GM23338 (cell line): ENCODE measurements around the gene ABCC12. TPM values are rescaled to one million over a fixed set of nuclear protein-coding genes. Genes with fewer than 3 reads are reported as not detected.

Experiments
- ATAC-seq: fragments of 200-7000 bp; cut with Tn5 transposase; 3 replicates; pipeline ENCODE4 v1.9.1; 2020
- DNase-seq: peaks from one replicate; pipeline ENCODE4 v3.0.0-alpha.2; 2015; ENCODE audit warnings: low spot score
- H2AFZ ChIP-seq: fragments of 200-600 bp; sonication (generic); 2 replicates; pipeline ENCODE4 v1.8.0; 2016; ENCODE audit warnings: antibody characterized with exemption, mild to moderate bottlenecking, moderate library complexity
- H3F3A ChIP-seq: fragments of 200-600 bp; sonication (generic); replicated peaks from 2 replicates; pipeline ENCODE4 v1.8.0; 2017; ENCODE audit warnings: antibody characterized with exemption, mixed run types, low read depth
- H3K27ac ChIP-seq: fragments of 200-600 bp; sonication (generic); 2 replicates; pipeline ENCODE4 v1.6.1; 2016; ENCODE audit warnings: low read depth
- H3K27me3 ChIP-seq: fragments of 200-600 bp; sonication (generic); 2 replicates; pipeline ENCODE4 v1.8.0; 2016; ENCODE audit warnings: mild to moderate bottlenecking, mixed run types, moderate library complexity; ENCODE audit not compliant: insufficient read depth
- H3K36me3 ChIP-seq: fragments of 200-600 bp; sonication (generic); 2 replicates; pipeline ENCODE4 v1.8.0; 2016; ENCODE audit warnings: mild to moderate bottlenecking; ENCODE audit not compliant: insufficient read depth
- H3K4me1 ChIP-seq: fragments of 200-600 bp; sonication (generic); 2 replicates; pipeline ENCODE4 v1.8.0; 2016; ENCODE audit warnings: mild to moderate bottlenecking, moderate library complexity; ENCODE audit not compliant: insufficient read depth
- H3K4me2 ChIP-seq: fragments of 200-600 bp; sonication (generic); 2 replicates; pipeline ENCODE4 v1.7.1; 2017; ENCODE audit warnings: mixed run types
- H3K4me3 ChIP-seq: fragments of 200-600 bp; sonication (generic); 2 replicates; pipeline ENCODE4 v1.6.1; 2016; ENCODE audit warnings: mixed run types
- H3K79me2 ChIP-seq: fragments of 200-600 bp; sonication (generic); replicated peaks from 2 replicates; pipeline ENCODE4 v1.8.0; 2017; ENCODE audit warnings: mild to moderate bottlenecking; ENCODE audit not compliant: insufficient read depth
- H3K9me2 ChIP-seq: fragments of 200-600 bp; sonication (generic); 2 replicates; pipeline ENCODE4 v1.8.0; 2017; ENCODE audit not compliant: insufficient read depth
- H4K20me1 ChIP-seq: fragments of 200-600 bp; sonication (generic); replicated peaks from 2 replicates; pipeline ENCODE4 v1.8.0; 2017; ENCODE audit warnings: mild to moderate bottlenecking; ENCODE audit not compliant: insufficient read depth
- H3K27ac Mint-ChIP-seq: 2 replicates; pipeline ENCODE4 v1.8.0; 2020; ENCODE audit warnings: inconsistent platforms, mild to moderate bottlenecking, moderate library complexity, mixed read lengths
- H3K27me3 Mint-ChIP-seq: 3 replicates; pipeline ENCODE4 v1.8.0; 2022; ENCODE audit warnings: low read depth, mild to moderate bottlenecking, moderate library complexity, mixed read lengths, inconsistent platforms; ENCODE audit not compliant: insufficient read depth, poor library complexity
- H3K36me3 Mint-ChIP-seq: 3 replicates; pipeline ENCODE4 v1.8.0; 2021; ENCODE audit warnings: low read depth, mild to moderate bottlenecking, inconsistent platforms, moderate library complexity, mixed read lengths
- H3K4me1 Mint-ChIP-seq: 3 replicates; pipeline ENCODE4 v1.8.0; 2020; ENCODE audit warnings: mild to moderate bottlenecking, inconsistent platforms, mixed read lengths
- H3K4me3 Mint-ChIP-seq: 3 replicates; pipeline ENCODE4 v1.8.0; 2021; ENCODE audit warnings: moderate library complexity, mild to moderate bottlenecking, inconsistent platforms, mixed read lengths
- H3K9me3 Mint-ChIP-seq: 3 replicates; pipeline ENCODE4 v1.8.0; 2020; ENCODE audit warnings: moderate library complexity, mild to moderate bottlenecking, inconsistent platforms, mixed read lengths
- CREB1 ChIP-seq: fragments of 250-450 bp; sonication (Bioruptor Pico); IDR thresholded peaks from 2 replicates; pipeline ENCODE4 v1.5.0; 2020; ENCODE audit warnings: low read depth, mild to moderate bottlenecking, moderate library complexity
- EZH2 ChIP-seq: fragments of 200-600 bp; sonication (generic); IDR thresholded peaks from one replicate; pipeline ENCODE4 v1.8.0; 2017; ENCODE audit warnings: antibody characterized with exemption, mild to moderate bottlenecking, low read depth; ENCODE audit not compliant: unreplicated experiment
- EZH2phosphoT487 ChIP-seq: fragments of 200-600 bp; sonication (generic); IDR thresholded peaks from one replicate; pipeline ENCODE4 v1.8.1; 2018; ENCODE audit warnings: antibody characterized with exemption; ENCODE audit not compliant: unreplicated experiment
- JUNB ChIP-seq: IDR thresholded peaks from one replicate; pipeline ENCODE4 v1.6.1; 2016; ENCODE audit warnings: antibody characterized with exemption; ENCODE audit not compliant: unreplicated experiment
- NANOG ChIP-seq: IDR thresholded peaks from 2 replicates; pipeline ENCODE4 v1.6.1; 2016; ENCODE audit warnings: antibody characterized with exemption, borderline replicate concordance
- POLR2AphosphoS5 ChIP-seq: IDR thresholded peaks from 2 replicates; pipeline ENCODE4 v1.6.1; 2016; ENCODE audit warnings: antibody characterized with exemption, low read depth
- REST ChIP-seq: IDR thresholded peaks from one replicate; pipeline ENCODE4 v1.6.1; 2018; ENCODE audit warnings: antibody characterized with exemption; ENCODE audit not compliant: unreplicated experiment
- STAT1 ChIP-seq: IDR thresholded peaks from one replicate; pipeline ENCODE4 v1.6.1; 2016; ENCODE audit warnings: antibody characterized with exemption; ENCODE audit not compliant: unreplicated experiment
- ZNF114 ChIP-seq: fragments of 250-450 bp; sonication (Bioruptor Pico); IDR thresholded peaks from 2 replicates; pipeline ENCODE4 v1.5.0; 2020; ENCODE audit warnings: mild to moderate bottlenecking, moderate library complexity
- ZNF331 ChIP-seq: fragments of 250-450 bp; sonication (Bioruptor Pico); IDR thresholded peaks from 2 replicates; pipeline ENCODE4 v1.5.0; 2020; ENCODE audit warnings: low read depth, mild to moderate bottlenecking, moderate library complexity
- polyA plus RNA-seq: library from polyadenylated mRNA; unstranded; fragments of >200 nt; fragmentation: Nextera tagmentation; extraction: Ambion mirVana; gene quantifications from 2 replicates; pipeline ENCODE4 v1.2.1, GENCODE V29; 2016
- total RNA-seq: library from RNA; depleted of rRNA; stranded (reverse); fragments of >200 nt; shearing (Covaris generic); gene quantifications from 2 replicates; pipeline ENCODE4 v1.2.3, GENCODE V29; 2014
- TF ChIP-seq, protein P1 (sequence below), 2 experiments: fragments of 200-600 bp in 1 of 2; sonication (generic) in 1 of 2; conservative IDR thresholded peaks; 2 replicates each; pipeline versions ENCODE4 v1.5.1 to v1.6.1; 2016 to 2017; ENCODE audit warnings: antibody characterized with exemption in 2 of 2, low read depth in 2 of 2, mild to moderate bottlenecking in 2 of 2, moderate library complexity in 1 of 2
- TF ChIP-seq, protein P2 (sequence below): fragments of 250-450 bp; sonication (Bioruptor Pico); IDR thresholded peaks from 2 replicates; pipeline ENCODE4 v1.5.0; 2020; ENCODE audit warnings: mild to moderate bottlenecking, moderate library complexity
- TF ChIP-seq, protein P3 (sequence below): IDR thresholded peaks from 2 replicates; pipeline ENCODE4 v1.6.1; 2016; ENCODE audit warnings: antibody characterized with exemption

Gene ABCC12
- total and polyA plus RNA-seq, 2 experiments from 2014 or later, result not detected

- no peak for ATAC-seq
- Mint-ChIP-seq H3K4me3 (no peak overlapping the region), H3K27ac (no peak overlapping the region), H3K36me3 (no peaks in the 10 kb centered on the region), H3K27me3 (peaks cover 7% of the 10 kb centered on the region), H3K4me1 (peaks cover 9% of the 10 kb centered on the region), H3K9me3 (no peaks in the 10 kb centered on the region; the same call in 2 of the 3 replicates)
- Histone ChIP-seq H3K27me3 (no peaks in the 10 kb centered on the region), H3K4me1 (no peaks in the 10 kb centered on the region), H4K20me1 (no peaks in the 10 kb centered on the region), H3K9me2 (peaks cover 9% of the 10 kb centered on the region; the same call in 1 of the 2 replicates), H3K4me2 (no peak overlapping the region), H2AFZ (no peak overlapping the region), H3K27ac (no peak overlapping the region), H3F3A (no peaks in the 10 kb centered on the region), H3K79me2 (no peaks in the 10 kb centered on the region), H3K36me3 (no peaks in the 10 kb centered on the region), H3K4me3 (no peak overlapping the region)
- TF ChIP-seq NANOG (no peak), EZH2 (no peak), JUNB (no peak), ZNF331 (CRISPR knock-in tag) (no peak), REST (no peak), STAT1 (no peak), CREB1 (CRISPR knock-in tag) (no peak), POLR2AphosphoS5 (no peak), ZNF114 (CRISPR knock-in tag) (no peak), EZH2phosphoT487 (no peak)
- TF ChIP-seq, protein P1, sequence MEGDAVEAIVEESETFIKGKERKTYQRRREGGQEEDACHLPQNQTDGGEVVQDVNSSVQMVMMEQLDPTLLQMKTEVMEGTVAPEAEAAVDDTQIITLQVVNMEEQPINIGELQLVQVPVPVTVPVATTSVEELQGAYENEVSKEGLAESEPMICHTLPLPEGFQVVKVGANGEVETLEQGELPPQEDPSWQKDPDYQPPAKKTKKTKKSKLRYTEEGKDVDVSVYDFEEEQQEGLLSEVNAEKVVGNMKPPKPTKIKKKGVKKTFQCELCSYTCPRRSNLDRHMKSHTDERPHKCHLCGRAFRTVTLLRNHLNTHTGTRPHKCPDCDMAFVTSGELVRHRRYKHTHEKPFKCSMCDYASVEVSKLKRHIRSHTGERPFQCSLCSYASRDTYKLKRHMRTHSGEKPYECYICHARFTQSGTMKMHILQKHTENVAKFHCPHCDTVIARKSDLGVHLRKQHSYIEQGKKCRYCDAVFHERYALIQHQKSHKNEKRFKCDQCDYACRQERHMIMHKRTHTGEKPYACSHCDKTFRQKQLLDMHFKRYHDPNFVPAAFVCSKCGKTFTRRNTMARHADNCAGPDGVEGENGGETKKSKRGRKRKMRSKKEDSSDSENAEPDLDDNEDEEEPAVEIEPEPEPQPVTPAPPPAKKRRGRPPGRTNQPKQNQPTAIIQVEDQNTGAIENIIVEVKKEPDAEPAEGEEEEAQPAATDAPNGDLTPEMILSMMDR (conservative IDR thresholded peaks at IDR 0.05; ENCODE audit: low read depth in 2 of 2), result no peak
- TF ChIP-seq, protein P2, sequence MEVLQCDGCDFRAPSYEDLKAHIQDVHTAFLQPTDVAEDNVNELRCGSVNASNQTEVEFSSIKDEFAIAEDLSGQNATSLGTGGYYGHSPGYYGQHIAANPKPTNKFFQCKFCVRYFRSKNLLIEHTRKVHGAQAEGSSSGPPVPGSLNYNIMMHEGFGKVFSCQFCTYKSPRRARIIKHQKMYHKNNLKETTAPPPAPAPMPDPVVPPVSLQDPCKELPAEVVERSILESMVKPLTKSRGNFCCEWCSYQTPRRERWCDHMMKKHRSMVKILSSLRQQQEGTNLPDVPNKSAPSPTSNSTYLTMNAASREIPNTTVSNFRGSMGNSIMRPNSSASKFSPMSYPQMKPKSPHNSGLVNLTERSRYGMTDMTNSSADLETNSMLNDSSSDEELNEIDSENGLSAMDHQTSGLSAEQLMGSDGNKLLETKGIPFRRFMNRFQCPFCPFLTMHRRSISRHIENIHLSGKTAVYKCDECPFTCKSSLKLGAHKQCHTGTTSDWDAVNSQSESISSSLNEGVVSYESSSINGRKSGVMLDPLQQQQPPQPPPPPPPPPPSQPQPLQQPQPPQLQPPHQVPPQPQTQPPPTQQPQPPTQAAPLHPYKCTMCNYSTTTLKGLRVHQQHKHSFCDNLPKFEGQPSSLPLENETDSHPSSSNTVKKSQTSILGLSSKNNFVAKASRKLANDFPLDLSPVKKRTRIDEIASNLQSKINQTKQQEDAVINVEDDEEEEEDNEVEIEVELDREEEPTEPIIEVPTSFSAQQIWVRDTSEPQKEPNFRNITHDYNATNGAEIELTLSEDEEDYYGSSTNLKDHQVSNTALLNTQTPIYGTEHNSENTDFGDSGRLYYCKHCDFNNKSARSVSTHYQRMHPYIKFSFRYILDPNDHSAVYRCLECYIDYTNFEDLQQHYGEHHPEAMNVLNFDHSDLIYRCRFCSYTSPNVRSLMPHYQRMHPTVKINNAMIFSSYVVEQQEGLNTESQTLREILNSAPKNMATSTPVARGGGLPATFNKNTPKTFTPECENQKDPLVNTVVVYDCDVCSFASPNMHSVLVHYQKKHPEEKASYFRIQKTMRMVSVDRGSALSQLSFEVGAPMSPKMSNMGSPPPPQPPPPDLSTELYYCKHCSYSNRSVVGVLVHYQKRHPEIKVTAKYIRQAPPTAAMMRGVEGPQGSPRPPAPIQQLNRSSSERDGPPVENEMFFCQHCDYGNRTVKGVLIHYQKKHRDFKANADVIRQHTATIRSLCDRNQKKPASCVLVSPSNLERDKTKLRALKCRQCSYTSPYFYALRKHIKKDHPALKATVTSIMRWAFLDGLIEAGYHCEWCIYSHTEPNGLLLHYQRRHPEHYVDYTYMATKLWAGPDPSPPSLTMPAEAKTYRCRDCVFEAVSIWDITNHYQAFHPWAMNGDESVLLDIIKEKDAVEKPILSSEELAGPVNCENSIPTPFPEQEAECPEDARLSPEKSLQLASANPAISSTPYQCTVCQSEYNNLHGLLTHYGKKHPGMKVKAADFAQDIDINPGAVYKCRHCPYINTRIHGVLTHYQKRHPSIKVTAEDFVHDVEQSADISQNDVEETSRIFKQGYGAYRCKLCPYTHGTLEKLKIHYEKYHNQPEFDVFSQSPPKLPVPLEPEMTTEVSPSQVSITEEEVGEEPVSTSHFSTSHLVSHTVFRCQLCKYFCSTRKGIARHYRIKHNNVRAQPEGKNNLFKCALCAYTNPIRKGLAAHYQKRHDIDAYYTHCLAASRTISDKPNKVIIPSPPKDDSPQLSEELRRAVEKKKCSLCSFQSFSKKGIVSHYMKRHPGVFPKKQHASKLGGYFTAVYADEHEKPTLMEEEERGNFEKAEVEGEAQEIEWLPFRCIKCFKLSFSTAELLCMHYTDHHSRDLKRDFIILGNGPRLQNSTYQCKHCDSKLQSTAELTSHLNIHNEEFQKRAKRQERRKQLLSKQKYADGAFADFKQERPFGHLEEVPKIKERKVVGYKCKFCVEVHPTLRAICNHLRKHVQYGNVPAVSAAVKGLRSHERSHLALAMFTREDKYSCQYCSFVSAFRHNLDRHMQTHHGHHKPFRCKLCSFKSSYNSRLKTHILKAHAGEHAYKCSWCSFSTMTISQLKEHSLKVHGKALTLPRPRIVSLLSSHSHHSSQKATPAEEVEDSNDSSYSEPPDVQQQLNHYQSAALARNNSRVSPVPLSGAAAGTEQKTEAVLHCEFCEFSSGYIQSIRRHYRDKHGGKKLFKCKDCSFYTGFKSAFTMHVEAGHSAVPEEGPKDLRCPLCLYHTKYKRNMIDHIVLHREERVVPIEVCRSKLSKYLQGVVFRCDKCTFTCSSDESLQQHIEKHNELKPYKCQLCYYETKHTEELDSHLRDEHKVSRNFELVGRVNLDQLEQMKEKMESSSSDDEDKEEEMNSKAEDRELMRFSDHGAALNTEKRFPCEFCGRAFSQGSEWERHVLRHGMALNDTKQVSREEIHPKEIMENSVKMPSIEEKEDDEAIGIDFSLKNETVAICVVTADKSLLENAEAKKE (CRISPR knock-in tag), result no peak
- TF ChIP-seq, protein P3, sequence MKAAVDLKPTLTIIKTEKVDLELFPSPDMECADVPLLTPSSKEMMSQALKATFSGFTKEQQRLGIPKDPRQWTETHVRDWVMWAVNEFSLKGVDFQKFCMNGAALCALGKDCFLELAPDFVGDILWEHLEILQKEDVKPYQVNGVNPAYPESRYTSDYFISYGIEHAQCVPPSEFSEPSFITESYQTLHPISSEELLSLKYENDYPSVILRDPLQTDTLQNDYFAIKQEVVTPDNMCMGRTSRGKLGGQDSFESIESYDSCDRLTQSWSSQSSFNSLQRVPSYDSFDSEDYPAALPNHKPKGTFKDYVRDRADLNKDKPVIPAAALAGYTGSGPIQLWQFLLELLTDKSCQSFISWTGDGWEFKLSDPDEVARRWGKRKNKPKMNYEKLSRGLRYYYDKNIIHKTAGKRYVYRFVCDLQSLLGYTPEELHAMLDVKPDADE, result no peak
- DNase-seq, result no peak
Observed at GRCh38 chr16:48126801-48127644, 28.8 kb downstream of the ABCC12 start.
